Measurements from ENCODE around the gene SYTL2. TPM values are rescaled to one million over a fixed set of nuclear protein-coding genes. Genes with fewer than 3 reads are reported as not detected.

SYTL2 gene
- total and polyA plus RNA-seq, 2 experiments from 2014 or later = 3.4 to 7.2 TPM

GRCh38 chr11:85666687-85667086, 144.3 kb downstream of the SYTL2 start:
- Histone ChIP-seq H3K27ac (ENCODE audit: low read depth) (no peak overlapping the region), H3K27me3 (ENCODE audit: insufficient read depth) (peaks cover 7% of the 10 kb centered on the region; the same call in 1 of the 2 replicates), H3K9me2 (ENCODE audit: insufficient read depth) (no peaks in the 10 kb centered on the region), H3K4me3 (no peak overlapping the region), H4K20me1 (replicated peaks; ENCODE audit: insufficient read depth) (peaks cover 17% of the 10 kb centered on the region), H3K4me1 (ENCODE audit: insufficient read depth) (0 out of 2 replicates have a peak, but pooled peaks cover 3% of the 10 kb centered on the region), H2AFZ (no peak overlapping the region), H3K36me3 (ENCODE audit: insufficient read depth) (peaks cover 4% of the 10 kb centered on the region; the same call in 1 of the 2 replicates), H3K79me2 (replicated peaks; ENCODE audit: insufficient read depth) (peaks cover 30% of the 10 kb centered on the region), H3K4me2 (no peak overlapping the region), H3F3A (replicated peaks; ENCODE audit: low read depth) (no peaks in the 10 kb centered on the region)
- Mint-ChIP-seq H3K27ac (no peak overlapping the region), H3K9me3 (peaks cover 12% of the 10 kb centered on the region; the same call in 2 of the 3 replicates), H3K36me3 (ENCODE audit: low read depth) (peaks cover 22% of the 10 kb centered on the region), H3K4me3 (no peak overlapping the region), H3K27me3 (ENCODE audit: insufficient read depth, low read depth, poor library complexity) (peaks cover 16% of the 10 kb centered on the region), H3K4me1 (peaks cover 9% of the 10 kb centered on the region; the same call in 2 of the 3 replicates)
- ATAC-seq (no peak), DNase-seq (ENCODE audit: low spot score) (no peak)
- TF ChIP-seq EZH2phosphoT487 (IDR thresholded peaks at IDR 0.05; ENCODE audit: unreplicated experiment) (no peak), NANOG (IDR thresholded peaks at IDR 0.05; ENCODE audit: borderline replicate concordance) (no peak), ETS1 (IDR thresholded peaks at IDR 0.05) (no peak), JUNB (IDR thresholded peaks at IDR 0.05; ENCODE audit: unreplicated experiment) (no peak), ZNF462 (CRISPR knock-in tag; IDR thresholded peaks at IDR 0.05) (no peak), CTCF (conservative IDR thresholded peaks at IDR 0.05; ENCODE audit: low read depth in 2 of 2) (no peak), POLR2AphosphoS5 (IDR thresholded peaks at IDR 0.05; ENCODE audit: low read depth) (no peak), ZNF331 (CRISPR knock-in tag; IDR thresholded peaks at IDR 0.05; ENCODE audit: low read depth) (no peak), STAT1 (IDR thresholded peaks at IDR 0.05; ENCODE audit: unreplicated experiment) (no peak), EZH2 (IDR thresholded peaks at IDR 0.05; ENCODE audit: low read depth, unreplicated experiment) (no peak)

Data from GM23338 (cell line).